Aorta (tissue), 5 donors: ENCODE measurements around the gene ATRX. TPM values are rescaled to one million over a fixed set of nuclear protein-coding genes. Genes with fewer than 3 reads are reported as not detected.
"Not testable (repeated sequence)": the region's sequence is repeated elsewhere in the genome, so short reads cannot be mapped to it uniquely, and the experiment has no call there.

ENCODE experiments used
- ATAC-seq: fragments of 200-7000 bp; cut with Tn5 transposase; one replicate; pipeline ENCODE4 v1.9.1; 2022; ENCODE audit warnings: moderate library complexity; ENCODE audit not compliant: low FRiP score
- DNase-seq, 2 donors: peaks; one replicate each; pipeline ENCODE4 v3.0.0-alpha.2; 2020
- H3K27ac ChIP-seq, 2 donors: one replicate each; pipeline ENCODE4 v1.5.1; 2013; ENCODE audit warnings: low read length in 2 of 2, mild to moderate bottlenecking in 2 of 2, moderate library complexity in 2 of 2, control low read depth in 1 of 2, inconsistent platforms in 1 of 2, low read depth in 1 of 2
- H3K27me3 ChIP-seq, 2 donors: one replicate each; pipeline ENCODE4 v1.6.1; 2013; ENCODE audit warnings: control low read depth in 1 of 2, low read length in 1 of 2, mild to moderate bottlenecking in 1 of 2, moderate library complexity in 1 of 2; ENCODE audit not compliant: insufficient read depth in 2 of 2, control insufficient read depth in 1 of 2
- H3K36me3 ChIP-seq, 2 donors: one replicate each; pipeline ENCODE4 v1.6.1; 2013; ENCODE audit warnings: control low read depth in 1 of 2, low read length in 1 of 2, mild to moderate bottlenecking in 1 of 2; ENCODE audit not compliant: insufficient read depth in 2 of 2, control insufficient read depth in 1 of 2
- H3K4me1 ChIP-seq, 2 donors: one replicate each; pipeline ENCODE4 v1.6.1; 2013; ENCODE audit warnings: low read length in 2 of 2, control low read depth in 1 of 2, mild to moderate bottlenecking in 1 of 2, moderate library complexity in 1 of 2; ENCODE audit not compliant: insufficient read depth in 2 of 2, control insufficient read depth in 1 of 2
- H3K4me3 ChIP-seq, 2 donors: one replicate each; pipeline ENCODE4 v1.5.1; 2013; ENCODE audit warnings: low read length in 2 of 2, control low read depth in 1 of 2, mild to moderate bottlenecking in 1 of 2
- H3K9me3 ChIP-seq: one replicate; pipeline ENCODE4 v1.6.1; 2013; ENCODE audit warnings: mild to moderate bottlenecking, low read length; ENCODE audit not compliant: control insufficient read depth
- WGBS, 2 donors: extraction: QIAGEN DNeasy Blood & Tissue Kit; methylation state at CpG; one replicate each; pipeline ENCODE4 v1.1.7; 2013; 5-methylcytosine and 5-hydroxymethylcytosine counted together
- intact Hi-C, 2 donors: fragments of 100-400 bp; cut with DNase I; formaldehyde crosslinking; loops; one replicate each; pipeline versions ENCODE4 v1.14.2 to v1.15.0; 2022
- polyA plus RNA-seq, 2 donors: library from polyadenylated mRNA; stranded (reverse); fragments of 200-250 nt; gene quantifications; one replicate each; pipeline ENCODE4 v1.2.3, GENCODE V29; 2013
- total RNA-seq, 2 donors: library from RNA; stranded (reverse); fragmentation: NEBNext Ultra II Directional; extraction: Animal tissue kit (Norgen Biotek cat#: 25700); gene quantifications; one replicate each; pipeline ENCODE4 v1.2.1, GENCODE V29; 2021
- donor health status: healthy with polysubstance abuse.
- donor health status: Bipolar disorder and iron deficiency.
- donor health status: DM: no; HTN: no; CAD: no.
- donor health status: DM: no; HTN: no; CAD: no.
- donor health status: DM: yes; HTN: yes; CAD: no.

ATRX gene
- total and polyA plus RNA-seq, 4 donors: 9.4 to 136 (median 72.4) TPM

GRCh38 chrX:77510007-77510406 is 276.0 kb downstream of the ATRX start:
- ATAC-seq (no peak), DNase-seq (no peak)
- H3K27me3 ChIP-seq: no peaks in the 10 kb centered on the region
- no peak overlapping the region for H3K4me3 ChIP-seq
- H3K4me1 ChIP-seq: no peaks in the 10 kb centered on the region
- H3K36me3 ChIP-seq: peaks cover 0 to 8% of the 10 kb centered on the region in 2 donors
- no peak overlapping the region for H3K27ac ChIP-seq
- WGBS, 2 donors: 71 to 98% methylated on average over 1 of the region's 1 CpG
- intact Hi-C loops: no loop called here
- no peaks in the 10 kb centered on the region for H3K9me3 ChIP-seq

DNA sequence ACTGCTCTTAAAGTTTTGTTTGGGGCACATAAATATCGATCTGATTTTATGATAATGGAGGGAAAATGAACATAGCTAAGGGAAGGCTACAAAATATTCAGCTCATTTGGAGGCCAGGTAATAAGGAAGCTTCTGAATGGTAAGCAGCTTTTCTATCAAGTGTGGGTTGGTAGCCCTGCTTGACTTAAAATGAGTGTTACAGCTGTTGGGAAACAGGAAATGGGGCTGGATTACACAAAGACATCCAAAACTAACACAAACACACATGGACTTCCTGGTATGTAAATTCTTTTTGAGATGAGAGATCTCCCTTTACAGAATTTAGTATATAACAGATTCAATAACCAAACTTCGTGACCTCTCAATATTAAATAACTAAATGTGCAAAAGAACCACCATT is 280.8 kb downstream of the ATRX start:
- H3K27me3 ChIP-seq: no peaks in the 10 kb centered on the region
- no peak for ATAC-seq
- 68 to 74% methylated on average over 2 of the region's 2 CpGs for WGBS, 2 donors
- H3K36me3 ChIP-seq: peaks cover 0 to 4% of the 10 kb centered on the region in 2 donors
- intact Hi-C loops: no loop called here
- no peaks in the 10 kb centered on the region for H3K4me1 ChIP-seq
- H3K9me3 ChIP-seq: no peaks in the 10 kb centered on the region
- H3K27ac ChIP-seq: no peak overlapping the region
- H3K4me3 ChIP-seq: no peak overlapping the region
- DNase-seq: no peak

- no peaks in the 10 kb centered on the region for H3K4me1 ChIP-seq
- H3K27ac ChIP-seq: no peak overlapping the region
- no peak for DNase-seq
- intact Hi-C loops: no loop called here
- H3K36me3 ChIP-seq: no peaks in the 10 kb centered on the region
- H3K27me3 ChIP-seq: no peaks in the 10 kb centered on the region
- no peak for ATAC-seq
- no peak overlapping the region for H3K4me3 ChIP-seq
- 15 to 25% methylated on average over 2 of the region's 2 CpGs for WGBS, 2 donors
- no peaks in the 10 kb centered on the region for H3K9me3 ChIP-seq
These were observed 283.0 kb downstream of the ATRX start for GRCh38 chrX:77502951-77503525.

DNA sequence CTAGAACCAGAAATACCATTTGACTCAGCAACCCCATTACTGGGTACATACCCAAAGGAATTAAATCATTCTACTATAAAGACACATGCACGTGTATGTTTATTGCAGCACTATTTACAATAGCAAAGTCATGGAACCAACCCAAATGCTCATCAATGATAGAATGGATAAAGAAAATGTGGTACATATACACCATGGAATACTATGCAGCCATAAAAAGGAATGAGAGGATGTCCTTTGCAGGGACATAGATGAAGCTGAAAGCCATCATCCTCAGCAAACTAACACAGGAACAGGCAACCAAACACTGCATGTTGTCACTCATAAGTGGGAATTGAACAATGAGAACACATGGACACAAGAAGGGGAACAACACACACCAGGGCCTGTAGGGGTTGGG is 285.9 kb downstream of the ATRX start:
- H3K36me3 ChIP-seq, DNase-seq, H3K4me3 ChIP-seq, H3K4me1 ChIP-seq, H3K27me3 ChIP-seq, ATAC-seq, H3K27ac ChIP-seq, intact Hi-C loops, H3K9me3 ChIP-seq: not testable (repeated sequence)
- WGBS, 2 donors: 76 to 95% methylated on average over 1 of the region's 1 CpG

- WGBS, 2 donors: 56 to 63% methylated on average over 20 of the region's 20 CpGs
- DNase-seq (no peak), ATAC-seq (no peak)
- no peaks in the 10 kb centered on the region for H3K9me3 ChIP-seq
- H3K27me3 ChIP-seq: no peaks in the 10 kb centered on the region
- no peaks in the 10 kb centered on the region for H3K36me3 ChIP-seq
- H3K27ac ChIP-seq: no peak overlapping the region
- no peaks in the 10 kb centered on the region for H3K4me1 ChIP-seq
- no peak overlapping the region for H3K4me3 ChIP-seq
- intact Hi-C loops: no loop called here
These were observed 292.1 kb downstream of the ATRX start for GRCh38 chrX:77493677-77494553.

- ATAC-seq (no peak), DNase-seq (no peak)
- 72 to 79% methylated on average over 5 of the region's 5 CpGs for WGBS, 2 donors
- Histone ChIP-seq H3K9me3 (no peaks in the 10 kb centered on the region), H3K27ac (no peak overlapping the region), H3K36me3 (no peaks in the 10 kb centered on the region), H3K4me3 (no peak overlapping the region), H3K27me3 (no peaks in the 10 kb centered on the region), H3K4me1 (no peaks in the 10 kb centered on the region)
- intact Hi-C loops: no loop called here
These were observed 302.0 kb downstream of the ATRX start for GRCh38 chrX:77484045-77484444.

DNA sequence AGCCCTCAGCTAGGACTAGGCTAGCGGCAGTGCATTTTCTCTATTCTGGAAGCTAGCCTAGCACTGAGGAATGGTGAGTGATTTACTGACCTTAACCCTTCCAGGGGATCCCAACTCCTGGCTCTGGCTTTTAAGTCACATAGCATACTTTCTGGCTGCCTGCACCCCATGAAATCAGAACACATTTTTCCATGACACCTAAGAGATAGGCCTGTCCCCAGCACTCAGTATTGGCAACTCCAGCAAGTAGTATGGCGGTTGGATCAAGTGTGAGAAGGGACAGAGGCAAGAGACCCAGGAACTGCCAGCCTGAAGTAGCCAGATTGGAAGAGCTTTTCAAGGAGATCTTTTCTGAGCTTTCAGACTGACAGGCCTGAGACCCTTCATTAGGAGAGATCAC is 330.6 kb downstream of the ATRX start:
- intact Hi-C loops: no loop called here
- Histone ChIP-seq H3K27me3 (no peaks in the 10 kb centered on the region), H3K36me3 (no peaks in the 10 kb centered on the region), H3K9me3 (no peaks in the 10 kb centered on the region), H3K4me1 (no peaks in the 10 kb centered on the region), H3K4me3 (no peak overlapping the region), H3K27ac (no peak overlapping the region)
- ATAC-seq (peak; percentile 39), DNase-seq (no peak)
- 38 to 52% methylated on average over 2 of the region's 2 CpGs for WGBS, 2 donors
